HUES6 (cell line): Measurements from ENCODE around the gene SPEN.

Source experiments
- H3K27ac ChIP-seq: 2 replicates; pipeline ENCODE4 v1.7.0; 2013; ENCODE audit warnings: low read depth, mild to moderate bottlenecking, low read length, inconsistent platforms
- H3K27me3 ChIP-seq: 2 replicates; pipeline ENCODE4 v1.6.1; 2013; ENCODE audit warnings: low read length; ENCODE audit not compliant: control insufficient read depth, insufficient read depth
- H3K36me3 ChIP-seq: 2 replicates; pipeline ENCODE4 v1.6.1; 2013; ENCODE audit warnings: low read length; ENCODE audit not compliant: control insufficient read depth, insufficient read depth
- H3K4me1 ChIP-seq: 2 replicates; pipeline ENCODE4 v1.6.1; 2013; ENCODE audit warnings: low read length; ENCODE audit not compliant: control insufficient read depth, insufficient read depth
- H3K4me3 ChIP-seq: 2 replicates; pipeline ENCODE4 v1.5.1; 2013; ENCODE audit warnings: low read depth, low read length
- H3K9ac ChIP-seq: one replicate; pipeline ENCODE4 v1.6.1; 2013; ENCODE audit warnings: mild to moderate bottlenecking, low read length
- H3K9me3 ChIP-seq: 2 replicates; pipeline ENCODE4 v1.6.1; 2013; ENCODE audit warnings: low read depth, low read length; ENCODE audit not compliant: control insufficient read depth, insufficient read depth

Gene SPEN

DNA sequence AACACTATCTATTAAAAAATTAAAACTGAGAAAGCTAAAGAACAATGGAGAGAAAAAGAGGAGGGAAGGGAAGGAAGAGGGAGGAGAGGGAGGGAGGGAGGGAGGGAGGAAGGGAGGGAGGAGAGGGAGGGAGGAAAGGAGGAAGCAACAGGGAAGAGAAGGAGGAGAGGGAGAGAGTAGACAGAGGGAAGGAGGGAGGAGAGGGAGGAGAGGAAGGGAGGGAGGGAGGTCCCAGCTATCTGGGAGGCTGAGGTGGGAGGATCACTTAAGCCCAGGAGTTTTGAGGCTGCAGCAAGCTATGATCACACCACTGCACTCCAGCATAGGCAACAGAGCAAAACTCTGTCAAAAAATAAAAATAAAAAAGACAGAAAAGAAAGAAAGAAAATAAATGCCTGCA lies 111.9 kb downstream of the SPEN start:
- H3K9ac ChIP-seq: no peak overlapping the region
- no peaks in the 10 kb centered on the region for H3K9me3 ChIP-seq
- peaks cover 40% of the 10 kb centered on the region for H3K4me1 ChIP-seq
- H3K4me3 ChIP-seq: no peak overlapping the region
- H3K27ac ChIP-seq: no peak overlapping the region
- no peaks in the 10 kb centered on the region for H3K27me3 ChIP-seq
- H3K36me3 ChIP-seq: no peaks in the 10 kb centered on the region

DNA sequence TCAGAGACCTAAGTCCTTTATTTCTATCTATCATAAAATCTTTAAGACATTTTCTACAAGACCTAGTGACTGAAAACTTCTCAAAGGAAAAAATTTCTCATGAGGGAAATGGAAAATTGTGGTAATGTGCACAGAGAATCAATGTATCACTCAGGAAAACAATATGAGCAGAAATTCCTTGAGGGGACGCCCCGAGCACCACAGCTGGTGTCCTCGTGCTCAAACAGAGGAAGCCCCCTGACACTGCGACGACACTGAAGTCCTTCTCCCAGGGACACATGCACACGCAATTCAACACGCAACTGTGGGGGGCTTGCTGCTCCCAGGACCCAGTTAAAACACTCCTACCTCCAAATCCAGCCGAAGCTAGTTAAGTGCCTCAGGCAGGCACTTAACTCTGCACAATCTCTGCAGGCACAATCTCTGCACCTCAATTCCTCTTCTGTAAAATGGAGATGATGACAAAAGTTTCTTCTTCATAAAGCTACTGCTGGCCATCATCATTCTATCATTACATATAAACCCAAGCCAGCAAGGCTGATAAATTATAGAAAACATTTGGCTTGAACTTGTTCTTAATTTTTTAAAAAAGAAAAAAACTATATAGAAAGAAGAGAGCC lies 112.4 kb downstream of the SPEN start:
- Histone ChIP-seq H3K27me3 (no peaks in the 10 kb centered on the region), H3K4me3 (no peak overlapping the region), H3K9ac (no peak overlapping the region), H3K36me3 (no peaks in the 10 kb centered on the region), H3K27ac (no peak overlapping the region), H3K4me1 (peaks cover 40% of the 10 kb centered on the region), H3K9me3 (no peaks in the 10 kb centered on the region)

DNA sequence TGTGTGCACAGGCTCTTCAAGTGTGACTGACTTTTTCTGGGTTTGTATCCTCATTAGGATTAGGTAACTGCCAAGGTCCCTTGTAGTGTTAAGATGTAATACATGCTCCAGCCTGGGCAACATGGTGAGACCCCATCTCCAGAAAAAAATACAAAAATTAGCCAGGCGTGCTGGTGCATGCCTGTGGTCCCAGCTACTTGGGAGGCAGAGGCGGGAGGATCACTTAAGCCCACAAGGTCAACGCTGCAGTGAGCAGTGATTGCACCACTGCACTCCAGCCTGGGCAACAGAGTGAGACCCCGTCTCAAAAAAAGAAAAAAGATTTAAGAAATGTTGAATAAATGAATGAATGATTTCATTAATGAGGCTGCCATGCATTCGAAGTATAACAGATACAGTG lies 113.3 kb downstream of the SPEN start:
- Histone ChIP-seq H3K4me3 (no peak overlapping the region), H3K27ac (no peak overlapping the region), H3K27me3 (no peaks in the 10 kb centered on the region), H3K9me3 (no peaks in the 10 kb centered on the region), H3K36me3 (no peaks in the 10 kb centered on the region), H3K4me1 (peaks cover 40% of the 10 kb centered on the region), H3K9ac (no peak overlapping the region)

DNA sequence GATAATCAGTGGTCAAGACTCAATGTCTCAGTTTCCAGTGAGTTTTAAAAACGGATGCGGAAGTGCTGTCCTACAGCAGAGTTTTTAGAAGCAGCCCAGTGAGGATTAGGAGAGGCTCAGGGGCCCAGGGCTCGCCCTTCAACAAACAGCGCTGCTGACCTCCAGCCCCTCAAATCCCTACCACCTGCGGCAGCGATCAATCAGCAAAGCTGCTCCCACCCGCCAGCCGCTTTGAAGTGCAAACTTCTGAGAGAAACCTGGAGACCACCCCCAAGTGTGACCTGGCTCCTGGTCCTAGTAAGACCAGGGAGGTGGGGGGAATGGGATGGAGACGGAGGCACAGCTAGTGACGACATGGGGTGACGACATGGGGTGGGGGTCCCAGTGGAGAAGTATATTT lies 114.0 kb downstream of the SPEN start:
- H3K36me3 ChIP-seq: no peaks in the 10 kb centered on the region
- H3K9me3 ChIP-seq: no peaks in the 10 kb centered on the region
- H3K4me3 ChIP-seq: peak overlapping the region; percentile 3; the same call in 1 of the 2 replicates
- no peak overlapping the region for H3K9ac ChIP-seq
- no peaks in the 10 kb centered on the region for H3K27me3 ChIP-seq
- peaks cover 40% of the 10 kb centered on the region for H3K4me1 ChIP-seq
- H3K27ac ChIP-seq: no peak overlapping the region

DNA sequence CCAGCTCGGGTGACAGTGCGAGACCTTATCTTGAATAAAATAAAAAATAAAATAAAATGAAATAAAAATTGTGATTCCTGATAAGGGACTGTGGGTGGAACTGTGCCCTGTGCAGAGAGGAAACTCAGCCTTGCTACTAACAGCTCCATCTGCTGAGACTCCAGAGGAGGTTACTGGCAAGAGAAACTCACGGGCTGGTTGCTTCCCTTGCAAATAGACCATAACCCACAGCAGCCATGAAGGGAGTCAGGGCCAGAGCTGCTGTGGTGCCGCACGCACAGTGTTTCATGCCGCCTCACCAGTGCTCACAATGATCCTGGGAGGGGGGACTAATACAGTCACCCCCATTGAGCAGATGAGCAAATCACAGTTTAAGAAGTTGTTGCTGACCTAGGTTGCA lies 114.7 kb downstream of the SPEN start:
- H3K27me3 ChIP-seq: no peaks in the 10 kb centered on the region
- no peaks in the 10 kb centered on the region for H3K9me3 ChIP-seq
- peaks cover 40% of the 10 kb centered on the region for H3K4me1 ChIP-seq
- H3K36me3 ChIP-seq: no peaks in the 10 kb centered on the region
- no peak overlapping the region for H3K27ac ChIP-seq
- no peak overlapping the region for H3K4me3 ChIP-seq
- peak overlapping the region; percentile 15 for H3K9ac ChIP-seq

DNA sequence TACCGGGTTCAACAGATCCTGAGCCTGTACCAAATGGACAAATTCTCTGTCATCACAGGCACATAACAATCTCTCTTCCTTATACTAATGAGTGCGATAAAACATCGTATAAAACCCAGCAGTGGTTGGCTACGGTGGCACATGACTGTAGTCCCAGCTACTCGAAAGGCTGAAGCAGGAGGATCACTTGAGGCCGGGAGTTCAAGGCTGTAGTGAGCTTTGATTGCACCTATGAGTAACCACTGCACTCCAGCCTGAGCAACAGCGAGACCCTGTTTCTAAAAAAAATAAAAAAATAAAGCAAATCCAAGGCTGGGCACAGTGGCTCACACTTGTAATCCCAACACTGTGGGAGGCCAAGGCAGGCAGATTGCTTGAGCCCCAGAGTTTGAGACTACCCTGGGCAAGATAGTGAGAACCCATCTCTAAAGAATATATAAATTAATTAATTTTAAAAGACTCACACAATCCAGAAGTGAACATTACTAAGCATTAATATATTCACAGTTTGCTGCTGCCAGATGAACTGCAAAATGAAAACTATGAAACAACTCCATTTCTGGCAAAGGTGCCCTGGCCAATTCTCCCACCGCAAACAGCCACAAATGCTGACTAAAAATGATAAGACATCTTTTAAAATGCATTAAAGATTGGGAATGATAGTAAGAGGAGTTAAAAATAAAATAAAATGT lies 115.3 kb downstream of the SPEN start:
- H3K9ac ChIP-seq: no peak overlapping the region
- no peak overlapping the region for H3K27ac ChIP-seq
- H3K4me1 ChIP-seq: peaks cover 35% of the 10 kb centered on the region
- no peaks in the 10 kb centered on the region for H3K36me3 ChIP-seq
- H3K4me3 ChIP-seq: no peak overlapping the region
- H3K27me3 ChIP-seq: no peaks in the 10 kb centered on the region
- no peaks in the 10 kb centered on the region for H3K9me3 ChIP-seq

DNA sequence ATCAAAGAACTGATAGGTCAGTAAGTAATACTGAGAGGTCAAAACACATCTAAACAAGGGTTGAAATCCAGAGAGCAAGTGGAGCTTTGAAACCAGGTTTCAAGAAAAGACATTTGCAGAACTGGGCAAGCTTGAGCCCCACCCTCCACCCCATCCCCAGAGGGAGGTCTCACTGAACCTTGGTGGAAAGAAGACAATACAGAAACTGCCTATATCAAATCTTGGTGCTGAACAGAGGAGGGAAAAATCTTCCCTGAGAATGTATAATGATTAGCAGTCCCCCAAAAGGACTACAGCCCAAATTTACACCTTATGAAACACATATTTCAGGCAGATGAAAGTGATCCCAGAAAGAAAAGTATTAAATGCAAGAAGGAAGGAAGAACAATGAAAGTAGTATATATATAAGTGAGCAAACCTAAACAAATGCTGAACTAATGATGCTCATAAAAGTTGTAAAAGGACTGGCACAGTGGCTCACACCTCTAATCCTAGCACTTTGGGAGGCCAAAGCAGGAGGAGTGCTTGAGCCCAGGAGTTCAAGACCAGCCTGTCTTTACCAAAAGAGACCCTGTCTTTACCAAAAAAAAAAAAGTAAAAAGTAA lies 116.0 kb downstream of the SPEN start:
- Histone ChIP-seq H3K9me3 (0 out of 2 replicates have a peak, but pooled peaks cover 3% of the 10 kb centered on the region), H3K27me3 (no peaks in the 10 kb centered on the region), H3K9ac (no peak overlapping the region), H3K27ac (no peak overlapping the region), H3K36me3 (peaks cover 5% of the 10 kb centered on the region), H3K4me3 (no peak overlapping the region), H3K4me1 (peaks cover 29% of the 10 kb centered on the region)

DNA sequence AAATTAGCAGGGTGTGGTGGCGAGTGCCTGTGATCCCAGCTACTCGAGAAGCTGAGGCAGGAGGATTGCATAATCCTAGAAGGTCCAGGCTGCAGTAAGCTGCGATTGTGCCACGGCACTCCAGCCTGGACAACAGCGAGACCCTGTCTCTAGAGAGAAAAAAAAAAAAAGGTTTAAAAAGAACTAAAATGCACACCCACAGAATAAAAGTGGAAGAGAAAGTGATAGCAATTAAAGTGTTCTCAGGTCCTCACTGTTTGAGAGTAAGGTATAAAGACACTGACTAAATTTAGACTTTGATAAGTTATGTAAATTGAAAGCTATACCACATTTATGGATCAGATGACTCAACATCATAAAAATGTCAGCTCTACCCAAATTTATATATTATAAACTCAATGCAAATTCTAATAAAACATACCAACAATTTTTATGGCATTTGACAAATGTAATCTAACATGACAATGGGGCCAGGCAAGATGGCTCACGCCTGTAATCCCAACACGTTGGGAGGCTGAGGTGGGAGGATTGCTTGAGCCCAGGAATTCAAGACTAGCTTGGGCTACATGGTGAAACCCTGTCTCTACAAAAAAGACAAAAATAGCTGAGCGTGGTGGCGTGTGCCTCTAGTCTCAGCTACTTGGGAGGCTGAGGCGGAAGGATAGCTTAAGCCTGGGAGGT lies 116.6 kb downstream of the SPEN start:
- Histone ChIP-seq H3K27me3 (no peaks in the 10 kb centered on the region), H3K9ac (no peak overlapping the region), H3K9me3 (peaks cover 8% of the 10 kb centered on the region), H3K4me1 (peaks cover 23% of the 10 kb centered on the region; the same call in 1 of the 2 replicates), H3K27ac (no peak overlapping the region), H3K4me3 (no peak overlapping the region), H3K36me3 (peaks cover 11% of the 10 kb centered on the region)

DNA sequence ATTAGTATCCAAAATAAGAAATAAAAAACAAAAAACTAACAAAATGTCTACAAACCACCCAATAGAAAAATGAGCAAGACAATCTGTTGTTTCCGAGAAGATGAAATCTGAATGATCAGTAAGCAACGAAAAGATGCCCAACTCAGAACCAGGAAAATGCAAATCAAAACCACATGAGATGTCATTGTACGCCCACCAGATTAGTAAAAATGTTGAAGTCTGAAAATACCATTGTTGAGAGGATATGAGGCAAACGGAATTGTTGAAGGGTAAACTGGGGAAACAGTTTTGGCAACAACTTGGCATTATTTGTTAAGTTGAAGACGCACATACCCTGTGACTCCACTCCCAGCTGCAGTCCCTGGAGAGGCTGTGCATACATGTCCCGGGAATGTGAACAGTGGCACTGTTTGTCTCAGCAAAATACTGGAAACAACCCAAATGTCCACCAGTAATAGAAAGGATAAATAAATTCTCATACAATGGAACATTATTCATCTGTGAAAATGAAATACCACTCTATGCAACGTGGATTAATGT lies 117.8 kb downstream of the SPEN start:
- Histone ChIP-seq H3K4me3 (no peak overlapping the region), H3K27ac (no peak overlapping the region), H3K36me3 (peaks cover 20% of the 10 kb centered on the region), H3K9ac (no peak overlapping the region), H3K4me1 (peaks cover 18% of the 10 kb centered on the region; the same call in 1 of the 2 replicates), H3K27me3 (no peaks in the 10 kb centered on the region), H3K9me3 (peaks cover 15% of the 10 kb centered on the region)

DNA sequence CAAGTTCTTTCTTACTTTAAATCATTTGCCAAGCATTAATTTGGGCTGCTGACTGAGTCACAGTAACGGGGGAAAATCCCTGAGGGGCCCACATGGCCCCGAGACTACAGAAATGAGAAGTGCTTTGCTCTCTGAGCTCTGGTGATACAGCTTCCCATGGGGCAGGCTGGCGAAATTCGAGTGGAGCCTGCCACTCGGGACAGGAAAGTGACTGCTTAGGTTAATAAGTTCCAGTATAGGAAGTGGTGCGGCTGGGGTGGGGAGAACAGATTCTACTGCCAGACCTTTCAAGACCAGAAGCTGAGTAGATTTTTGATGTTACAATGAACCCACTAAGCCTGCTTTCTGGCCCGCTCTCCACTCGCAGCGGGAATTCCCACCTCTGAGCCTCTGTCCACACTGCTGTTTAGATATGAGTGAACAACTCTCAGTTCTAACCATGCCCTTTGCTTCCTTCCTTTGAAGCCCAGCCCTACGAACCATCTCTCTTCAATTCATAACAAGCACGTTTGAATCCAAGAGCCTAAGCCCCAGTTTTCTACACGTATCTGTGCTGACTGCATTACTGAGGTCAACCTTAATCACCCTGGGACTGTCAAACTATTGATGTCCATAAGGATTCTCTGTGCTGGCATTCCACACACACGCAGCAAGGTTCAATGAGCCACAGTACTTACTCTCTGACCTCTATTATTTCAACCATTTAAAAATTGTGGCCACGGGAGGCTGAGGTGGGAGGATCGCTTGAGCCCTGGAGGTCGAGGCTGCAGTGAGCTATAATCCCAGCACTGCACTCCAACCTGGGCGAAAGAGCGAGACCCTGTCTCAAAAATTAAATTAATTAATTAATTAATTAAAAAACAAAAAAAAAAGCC lies 118.8 kb downstream of the SPEN start:
- Histone ChIP-seq H3K27ac (no peak overlapping the region), H3K9ac (no peak overlapping the region), H3K9me3 (peaks cover 15% of the 10 kb centered on the region), H3K27me3 (no peaks in the 10 kb centered on the region), H3K36me3 (peaks cover 20% of the 10 kb centered on the region), H3K4me3 (no peak overlapping the region), H3K4me1 (peaks cover 12% of the 10 kb centered on the region; the same call in 1 of the 2 replicates)
